OCI-M1 (cell line): ENCODE data around the gene SFSWAP.

Experiments used
- DNase-seq: peaks from one replicate; lab custom pipeline; 2025; lab: John Stamatoyannopoulos, UW

SFSWAP gene

DNA sequence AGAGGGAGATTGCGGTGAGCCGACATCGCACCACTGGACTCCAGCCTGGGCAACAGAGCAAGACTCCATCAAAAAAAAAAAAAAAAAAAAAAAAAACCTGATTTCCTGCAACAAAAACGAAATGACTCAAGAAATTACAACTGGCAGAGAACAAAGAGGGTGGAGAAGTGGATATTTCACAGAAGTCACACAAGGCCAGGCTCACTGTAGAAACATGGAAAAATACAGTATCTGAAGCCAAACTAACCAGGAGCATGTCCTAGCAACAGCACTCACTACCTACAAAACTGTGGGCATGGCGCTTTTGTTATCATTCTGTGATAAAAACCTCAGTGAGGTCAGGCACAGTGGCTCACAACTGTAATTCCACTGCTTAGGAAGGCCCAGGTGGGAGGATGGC is 105.6 kb downstream of the SFSWAP start:
- no peak for DNase-seq

DNA sequence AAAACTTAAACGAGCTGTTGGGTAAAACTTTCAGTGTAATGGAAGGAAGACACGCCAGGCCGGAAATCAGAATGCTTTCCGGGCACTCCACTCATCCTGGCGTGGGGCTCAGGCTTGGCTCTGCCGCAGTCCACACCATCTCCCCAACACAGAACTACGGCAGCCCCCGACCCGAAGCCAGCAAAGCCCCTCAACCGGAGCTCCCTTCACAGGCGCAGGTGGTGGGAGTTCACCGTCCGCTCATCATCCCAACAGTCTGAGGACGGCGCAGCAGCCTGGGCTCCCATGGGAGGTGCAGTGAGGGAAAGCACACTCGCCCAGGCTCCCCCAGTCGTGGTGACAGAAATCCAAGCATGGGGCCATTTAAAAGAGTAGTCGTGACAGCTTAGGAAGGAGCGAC is 106.4 kb downstream of the SFSWAP start:
- DNase-seq, result no peak

DNA sequence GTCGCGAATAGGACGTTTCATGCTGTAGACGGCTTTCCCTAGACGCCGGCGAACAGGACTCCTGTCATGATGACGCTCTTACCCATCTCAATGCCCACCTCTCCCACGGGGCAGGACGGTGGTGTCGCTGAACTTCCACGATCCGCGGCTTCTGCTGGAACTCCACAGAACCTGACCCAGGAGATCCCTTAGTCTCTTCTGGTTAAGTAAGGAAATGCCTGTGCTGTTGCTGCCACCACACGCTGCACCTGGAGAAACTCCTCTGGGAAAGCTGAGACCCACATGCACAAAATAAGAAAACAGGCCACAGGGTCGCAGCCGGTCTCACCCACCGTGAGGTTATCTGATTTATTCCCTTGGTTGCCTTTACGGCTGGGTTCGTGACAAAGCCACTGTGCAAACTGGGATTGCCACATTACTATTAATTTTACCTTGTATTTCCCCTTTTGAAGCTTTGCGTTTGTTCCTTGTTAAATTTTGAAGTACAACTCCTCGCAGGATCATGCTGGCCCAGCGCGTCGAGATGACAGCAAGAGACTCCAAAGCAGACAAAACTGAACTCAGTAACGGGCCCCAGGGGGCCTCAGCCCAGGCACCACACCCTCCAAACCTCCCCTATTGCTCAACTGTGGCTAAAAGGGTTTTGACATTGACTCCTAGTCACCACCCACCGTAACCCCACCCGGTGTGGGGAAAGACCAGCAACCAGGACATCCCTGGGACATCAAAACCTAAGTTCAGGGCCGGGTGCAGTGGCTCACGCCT is 108.1 kb downstream of the SFSWAP start:
- DNase-seq, result no peak

DNA sequence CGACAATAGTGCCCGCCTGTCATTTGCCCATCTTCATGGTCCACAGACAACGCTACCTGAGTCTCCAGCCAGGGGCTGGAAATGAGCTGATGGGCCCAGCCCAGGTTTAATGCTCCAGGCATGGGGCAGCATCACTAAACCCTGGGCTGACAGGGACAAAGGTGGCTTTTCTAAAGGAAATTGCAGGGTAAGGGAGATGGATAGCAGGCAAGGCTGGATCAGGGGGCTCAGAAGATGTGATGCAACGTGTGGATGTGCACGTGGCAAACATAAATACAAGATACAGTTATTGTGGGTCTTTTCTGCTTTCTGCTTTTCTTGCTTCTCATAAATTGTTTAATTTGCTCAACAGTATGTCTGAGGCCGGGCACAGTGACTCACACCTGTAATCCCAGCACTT is 113.6 kb downstream of the SFSWAP start:
- DNase-seq, result no peak

DNA sequence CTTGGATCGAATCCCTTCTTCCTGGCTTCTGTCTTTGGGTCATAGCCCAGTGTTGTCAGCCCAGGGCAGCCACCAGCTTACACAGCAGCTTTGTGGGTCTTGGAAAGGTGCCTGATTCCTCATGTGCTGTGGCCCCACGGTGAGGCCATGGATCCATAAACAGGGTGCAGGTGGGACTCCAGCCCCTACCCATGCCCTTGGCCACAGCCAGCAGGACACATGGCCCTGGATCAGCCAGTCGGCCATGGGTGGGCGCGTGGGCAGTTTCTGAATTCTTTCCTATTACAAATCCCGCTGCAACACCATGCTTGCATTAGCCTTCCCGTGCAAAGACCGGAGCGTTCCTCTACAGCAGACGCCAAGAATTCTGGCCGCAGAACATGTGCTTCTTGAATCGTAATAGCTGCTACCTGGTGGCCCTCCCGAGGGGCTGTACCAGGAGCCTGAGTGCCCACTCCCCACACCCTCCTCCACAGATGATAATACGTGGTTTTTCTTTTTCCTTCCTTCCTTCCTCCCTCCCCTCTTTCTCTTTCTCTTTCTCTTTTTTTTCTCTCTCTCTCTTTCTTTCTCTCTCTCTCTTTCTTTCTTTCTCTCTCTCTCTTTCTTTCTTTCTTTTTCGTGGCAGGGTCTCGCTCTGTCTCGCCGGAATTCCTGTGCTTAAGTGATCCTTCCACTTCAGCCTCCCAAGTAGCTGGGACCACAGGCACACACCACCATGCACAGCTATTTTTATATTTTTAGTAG is 114.4 kb downstream of the SFSWAP start:
- no peak for DNase-seq

DNA sequence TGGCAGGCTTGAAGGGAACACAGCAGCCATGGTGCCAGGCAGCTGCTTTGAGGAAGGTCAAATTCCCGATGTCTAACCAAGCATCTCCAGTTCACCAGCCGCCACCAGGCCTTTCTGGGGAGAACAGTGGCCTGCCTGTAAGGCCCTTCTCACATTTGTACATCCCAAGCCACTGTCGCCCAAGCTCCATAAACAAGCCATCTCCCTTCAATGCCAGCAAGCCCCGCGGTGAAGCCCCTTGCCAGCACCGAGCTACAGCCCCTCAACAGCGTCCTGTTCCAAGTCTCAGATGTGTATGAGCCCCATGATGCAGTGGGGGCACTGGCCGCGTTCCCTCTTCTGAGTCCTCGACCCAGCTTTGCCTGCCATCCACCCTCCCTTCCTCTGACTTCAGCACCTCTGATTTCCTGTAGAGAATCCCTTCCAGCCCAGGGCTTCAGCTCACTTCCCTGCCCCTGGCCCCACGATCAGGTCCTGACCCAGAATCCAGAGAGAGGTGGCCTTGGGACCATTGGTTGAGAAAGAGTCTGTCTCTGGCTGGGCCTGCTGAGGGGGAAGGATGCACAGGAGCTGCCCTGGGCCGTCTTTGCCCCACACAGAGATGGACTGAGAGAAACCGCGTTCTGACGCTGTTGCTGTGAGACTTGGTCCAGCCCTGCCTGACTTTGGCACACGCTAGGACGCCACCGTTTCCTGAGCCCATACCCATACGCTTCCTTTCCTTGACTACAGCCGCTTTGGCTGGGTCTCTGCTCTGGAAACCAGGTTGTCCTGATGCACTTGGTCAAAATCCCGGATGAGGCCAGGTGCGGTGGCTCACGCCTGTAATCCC is 115.4 kb downstream of the SFSWAP start:
- DNase-seq, result no peak

DNA sequence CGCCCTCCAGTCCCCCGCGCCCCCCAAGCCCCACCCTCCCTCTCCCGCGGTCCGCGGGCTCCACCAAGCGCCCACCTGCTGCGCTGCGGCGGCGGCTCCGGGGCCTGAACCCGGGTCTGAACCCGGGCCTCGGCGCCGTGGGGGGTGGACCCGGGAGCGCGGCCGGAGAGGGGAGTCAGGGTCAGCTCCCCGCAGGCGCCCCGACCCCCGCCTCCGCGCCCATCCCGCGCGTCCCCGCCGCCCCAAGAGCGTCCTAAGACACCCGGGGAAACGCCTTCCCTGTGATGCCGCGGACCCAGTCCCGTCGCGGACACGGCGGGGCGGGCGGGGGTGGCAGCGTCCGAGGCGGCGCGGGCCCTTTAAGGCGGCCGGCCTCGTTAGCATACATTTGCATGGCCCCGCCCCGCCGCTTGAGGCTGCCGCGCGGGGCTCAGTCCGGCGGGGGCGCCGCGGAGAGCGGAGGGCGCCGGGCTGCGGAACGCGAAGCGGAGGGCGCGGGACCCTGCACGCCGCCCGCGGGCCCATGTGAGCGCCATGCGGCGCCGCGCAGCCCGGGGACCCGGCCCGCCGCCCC is 117.2 kb downstream of the SFSWAP start, which contains the start of gene MMP17:
Gene MMP17 (plus strand): TSS at position 433 of the 574 bp plus-strand sequence. CDS start 102 bp downstream, at position 535.
- peak; percentile 25 for DNase-seq

DNA sequence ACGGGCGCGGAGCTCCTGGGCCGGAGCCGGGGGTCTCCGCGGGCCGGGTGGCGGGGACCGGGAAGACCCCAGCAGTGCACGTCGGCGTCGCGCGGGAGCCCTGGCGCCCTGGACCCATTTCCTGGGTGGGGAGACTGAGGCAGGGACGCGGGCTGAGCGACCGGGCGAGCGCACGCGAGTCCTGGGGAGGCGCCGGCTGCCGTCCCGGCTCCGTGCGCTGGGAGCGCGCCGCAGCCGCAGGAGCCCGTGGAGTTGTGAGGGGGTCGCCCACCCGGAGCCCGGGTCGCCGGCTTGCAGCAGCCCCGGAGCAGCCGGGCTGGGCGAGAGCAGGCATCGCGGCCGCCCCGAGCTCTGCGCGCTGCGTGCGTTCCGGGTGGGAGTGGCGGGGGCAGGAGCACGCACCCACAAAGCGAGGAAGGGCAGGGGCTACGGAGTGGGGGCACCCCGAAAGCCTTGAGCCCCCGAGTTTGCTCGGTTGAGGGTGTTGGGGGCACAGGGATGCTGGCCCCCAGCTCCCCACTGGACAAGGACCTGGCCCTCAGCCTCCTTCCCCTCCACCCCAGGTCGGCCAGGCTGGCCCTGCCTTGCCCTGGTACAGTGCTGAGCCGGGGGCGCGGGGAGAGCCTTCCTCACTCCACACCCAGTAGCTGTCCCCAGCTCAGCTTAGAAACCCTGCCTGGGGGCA is 117.9 kb downstream of the SFSWAP start:
- no peak for DNase-seq

DNA sequence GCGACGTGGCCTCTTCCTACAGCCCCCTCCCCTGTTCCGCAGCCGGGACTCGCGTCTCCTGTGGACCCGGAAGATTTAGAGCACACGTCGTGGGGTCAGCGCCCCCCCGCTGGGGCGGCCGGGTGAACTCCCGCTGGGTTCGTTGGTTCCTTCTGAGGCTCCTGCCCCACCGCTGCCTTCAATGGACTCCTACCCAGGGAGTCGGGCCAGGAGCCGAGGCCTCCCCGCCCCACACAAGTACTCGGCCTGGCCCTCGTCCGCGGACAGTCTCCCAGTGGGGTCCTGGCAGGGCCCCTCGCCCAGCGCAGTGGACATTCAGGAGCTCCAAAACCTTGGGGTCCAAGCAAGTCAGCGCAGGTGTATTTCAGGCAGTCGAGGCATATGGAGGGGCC is 118.5 kb downstream of the SFSWAP start:
- DNase-seq, result peak; percentile 23

DNA sequence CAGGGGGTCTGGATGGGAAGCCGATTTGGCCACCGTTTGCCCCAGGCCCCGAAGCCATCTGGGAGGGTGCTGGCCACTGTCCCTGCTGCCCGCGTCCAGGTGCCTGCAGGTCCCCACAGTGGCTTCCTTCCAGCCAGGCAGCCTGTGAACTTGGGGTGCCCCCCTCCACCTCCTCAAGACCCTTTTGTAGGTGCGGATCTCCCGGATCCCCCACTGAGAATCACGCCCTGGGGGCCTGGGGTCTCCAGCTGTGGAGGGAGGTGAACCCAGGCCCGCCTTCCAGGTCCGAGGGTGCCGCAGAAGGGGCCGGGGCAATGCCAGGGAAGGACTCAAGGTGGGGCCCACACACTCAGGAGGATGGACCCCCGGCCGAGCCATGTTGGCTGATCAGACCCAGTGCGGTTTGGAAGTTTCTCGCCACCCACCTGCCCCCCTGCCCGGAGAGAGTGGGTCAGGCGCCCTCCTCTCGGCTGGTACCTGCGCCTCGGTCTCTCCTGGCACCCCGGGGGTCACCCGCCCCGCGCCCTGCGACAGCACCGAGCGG is 119.0 kb downstream of the SFSWAP start:
- DNase-seq, result no peak

DNA sequence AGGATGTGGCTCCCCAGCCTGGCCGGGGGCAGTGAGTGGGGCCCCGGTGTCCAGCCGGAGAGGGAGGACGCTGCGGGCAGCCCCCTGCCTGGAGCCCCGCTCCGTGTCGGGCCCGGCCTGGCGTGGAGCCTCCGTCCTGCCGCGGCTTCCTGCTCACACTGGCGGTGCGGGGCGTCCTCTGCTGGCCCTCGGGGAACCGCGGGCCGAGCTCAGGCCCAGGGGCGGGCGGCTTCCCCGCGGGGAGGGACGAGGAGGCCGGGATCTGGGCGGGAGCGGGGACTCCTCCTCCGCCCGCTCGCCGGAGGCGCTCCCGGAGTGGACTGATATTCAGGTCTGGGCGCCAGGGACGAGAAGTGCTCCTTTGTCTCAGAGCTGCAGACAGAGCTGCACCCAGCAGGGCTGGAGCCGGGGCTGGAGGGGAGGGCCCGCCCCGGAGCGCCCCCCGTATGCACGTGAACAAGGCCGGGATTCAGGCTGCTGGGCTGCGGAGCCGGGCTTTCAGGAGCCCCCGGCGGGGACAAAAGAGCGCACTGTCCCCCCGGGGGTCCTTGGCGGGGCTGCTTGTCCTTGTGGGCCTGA is 119.5 kb downstream of the SFSWAP start:
- DNase-seq, result peak; percentile 88

DNA sequence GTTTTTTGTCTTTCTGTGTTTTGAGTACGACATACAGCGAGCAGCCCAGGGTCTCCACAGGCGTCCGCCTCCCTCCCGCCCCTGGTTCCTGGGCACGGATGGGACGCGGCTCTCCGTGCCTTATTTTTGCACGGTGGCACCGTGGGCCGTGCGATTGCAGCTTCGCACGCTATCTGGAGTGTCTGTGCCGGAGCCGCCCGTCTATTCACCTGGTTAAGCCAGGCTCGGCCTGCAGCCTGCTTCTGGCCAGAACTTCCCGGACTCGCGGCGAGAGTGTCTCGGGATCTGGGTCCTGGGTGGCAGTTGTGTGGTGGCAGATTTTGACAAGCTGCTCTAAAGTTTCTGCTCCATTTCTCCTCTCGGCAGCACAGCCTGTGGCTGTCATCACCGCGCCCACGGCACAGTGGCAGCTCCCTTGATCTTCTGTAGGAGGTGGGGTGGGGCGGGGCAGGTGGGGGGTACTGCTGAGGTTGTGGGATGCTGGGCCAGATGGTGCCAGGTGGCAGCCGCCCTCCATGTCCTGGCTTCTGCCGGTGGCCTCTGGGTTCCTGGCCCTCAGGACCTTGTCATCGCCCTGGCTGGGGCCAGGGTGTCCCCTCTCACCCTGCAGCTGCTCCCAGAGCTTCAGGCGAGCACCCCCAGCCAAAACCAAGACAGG is 120.2 kb downstream of the SFSWAP start:
- DNase-seq, result peak; percentile 50

DNA sequence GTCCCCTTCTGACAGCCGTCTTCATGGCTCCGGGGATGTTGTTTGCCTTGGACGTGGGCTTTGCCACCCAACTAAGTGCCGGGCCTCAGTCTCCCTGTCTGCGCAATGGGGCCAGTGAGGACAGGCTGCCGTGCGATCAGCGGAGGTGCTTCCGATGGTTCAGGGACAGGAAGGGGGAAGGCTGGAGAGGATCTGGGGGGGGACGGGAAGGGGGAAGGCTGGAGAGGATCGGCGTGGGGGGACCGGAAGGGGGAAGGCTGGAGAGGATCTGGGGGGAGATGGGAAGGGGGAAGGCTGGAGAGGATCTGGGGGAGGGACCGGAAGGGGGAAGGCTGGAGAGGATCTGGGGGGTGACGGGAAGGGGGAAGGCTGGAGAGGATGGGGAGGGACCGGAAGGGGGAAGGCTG is 120.7 kb downstream of the SFSWAP start:
- no peak for DNase-seq

DNA sequence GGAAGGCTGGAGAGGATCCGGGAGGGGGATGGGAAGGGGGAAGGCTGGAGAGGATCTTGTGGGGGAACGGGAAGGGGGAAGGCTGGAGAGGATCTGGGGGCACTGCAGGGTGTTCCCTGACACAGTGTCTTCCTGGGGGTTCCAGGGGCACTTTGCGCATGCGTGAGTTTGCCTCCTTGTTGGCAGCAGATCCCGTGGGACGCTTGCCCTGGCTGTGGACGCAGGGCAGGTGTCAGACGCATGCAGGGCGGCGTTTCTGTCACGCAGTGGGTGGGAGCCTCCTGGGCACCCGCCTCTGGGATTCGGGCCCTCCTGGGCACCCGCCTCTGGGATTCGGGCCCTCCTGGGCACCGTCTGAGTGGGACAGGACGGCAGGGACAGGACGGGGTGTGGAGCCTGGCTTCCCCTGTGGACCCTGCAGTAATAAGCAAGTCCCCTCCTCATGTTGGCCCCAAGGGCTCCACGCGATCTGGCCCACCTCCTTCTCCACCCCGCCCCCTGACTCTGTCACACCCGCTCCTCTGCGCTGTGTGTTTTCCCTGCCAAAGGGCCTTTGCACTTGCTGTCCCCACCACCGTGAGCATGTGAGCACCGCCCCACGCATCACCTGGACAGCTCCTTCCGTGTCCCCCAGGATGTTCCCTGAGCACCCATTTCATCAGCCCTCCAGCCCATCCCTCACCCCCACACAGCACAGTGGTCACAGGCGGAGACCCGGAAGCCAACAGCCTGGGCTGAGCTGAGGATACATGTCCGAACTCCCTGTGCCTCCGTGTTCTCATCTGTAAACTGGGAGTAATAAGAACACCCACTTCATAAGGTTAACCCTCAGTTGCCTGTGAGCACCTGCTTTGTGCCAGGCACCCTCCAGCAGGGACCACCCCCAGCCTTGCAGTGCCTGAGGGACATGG is 121.7 kb downstream of the SFSWAP start:
- DNase-seq, result no peak

DNA sequence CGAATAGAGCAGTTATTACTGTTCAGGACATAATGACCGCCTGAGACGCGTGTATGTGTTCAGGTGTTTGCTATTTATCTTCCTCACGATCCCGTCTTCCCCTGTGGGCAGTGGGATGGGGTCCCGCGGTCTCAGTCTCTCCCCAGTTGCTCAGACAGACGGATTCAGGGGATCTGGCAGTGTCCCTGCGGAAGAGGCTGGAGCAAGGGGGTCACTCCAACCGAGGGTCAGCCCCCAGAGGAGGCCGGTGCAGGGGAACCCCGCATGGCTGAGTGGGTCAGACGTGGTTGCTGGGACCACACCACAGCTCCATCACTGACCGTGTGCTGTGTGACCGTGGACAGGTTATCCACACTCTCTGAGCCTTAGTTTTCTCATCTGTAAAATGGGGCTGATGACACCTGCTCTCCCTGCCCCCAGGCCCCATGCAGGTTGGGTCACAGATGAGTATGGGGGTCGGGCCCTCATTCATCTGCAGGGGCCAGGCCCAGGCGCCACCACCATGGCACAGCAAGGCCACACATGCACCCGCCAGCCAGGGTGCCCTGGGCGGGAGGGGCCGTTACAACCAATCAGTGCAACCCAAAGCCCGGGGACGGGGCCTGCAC is 122.5 kb downstream of the SFSWAP start:
- DNase-seq, result no peak

DNA sequence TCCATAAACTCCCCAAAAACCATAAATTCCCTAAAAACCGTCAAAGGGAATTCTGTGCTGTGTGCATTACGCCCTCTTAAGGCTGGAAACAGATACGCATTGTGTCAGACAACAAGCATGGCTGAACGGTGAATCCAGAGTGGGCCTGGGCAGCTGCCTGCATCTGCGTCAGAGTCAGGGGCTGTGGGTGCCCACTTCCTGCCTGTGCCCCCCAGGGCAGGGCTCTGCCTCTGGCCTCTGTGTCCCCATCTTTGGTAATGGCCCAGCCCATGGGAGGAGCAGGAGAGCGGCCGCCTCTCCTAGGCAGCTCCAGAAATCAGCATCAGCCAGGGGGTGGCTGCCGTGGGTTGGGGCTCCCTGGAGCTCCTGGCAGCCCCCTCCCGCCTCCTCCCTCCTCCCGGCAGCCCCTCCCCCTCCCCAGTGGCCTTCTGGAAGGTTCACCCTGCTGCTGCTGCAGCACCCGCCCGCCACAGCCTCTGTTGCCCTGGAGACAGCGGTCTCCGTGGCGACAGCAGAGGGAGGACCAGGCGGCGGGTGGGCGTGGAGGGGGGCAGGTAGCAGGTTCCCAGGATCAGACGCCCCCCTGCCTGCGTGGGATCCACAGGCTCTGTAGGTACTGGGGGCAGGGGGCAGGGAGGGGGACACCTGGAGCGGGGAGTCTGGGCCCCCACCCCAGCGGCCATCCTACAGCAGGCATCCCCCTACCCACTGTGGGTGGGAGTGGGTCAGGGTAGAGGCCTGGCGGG is 123.2 kb downstream of the SFSWAP start:
- DNase-seq, result peak; percentile 13

DNA sequence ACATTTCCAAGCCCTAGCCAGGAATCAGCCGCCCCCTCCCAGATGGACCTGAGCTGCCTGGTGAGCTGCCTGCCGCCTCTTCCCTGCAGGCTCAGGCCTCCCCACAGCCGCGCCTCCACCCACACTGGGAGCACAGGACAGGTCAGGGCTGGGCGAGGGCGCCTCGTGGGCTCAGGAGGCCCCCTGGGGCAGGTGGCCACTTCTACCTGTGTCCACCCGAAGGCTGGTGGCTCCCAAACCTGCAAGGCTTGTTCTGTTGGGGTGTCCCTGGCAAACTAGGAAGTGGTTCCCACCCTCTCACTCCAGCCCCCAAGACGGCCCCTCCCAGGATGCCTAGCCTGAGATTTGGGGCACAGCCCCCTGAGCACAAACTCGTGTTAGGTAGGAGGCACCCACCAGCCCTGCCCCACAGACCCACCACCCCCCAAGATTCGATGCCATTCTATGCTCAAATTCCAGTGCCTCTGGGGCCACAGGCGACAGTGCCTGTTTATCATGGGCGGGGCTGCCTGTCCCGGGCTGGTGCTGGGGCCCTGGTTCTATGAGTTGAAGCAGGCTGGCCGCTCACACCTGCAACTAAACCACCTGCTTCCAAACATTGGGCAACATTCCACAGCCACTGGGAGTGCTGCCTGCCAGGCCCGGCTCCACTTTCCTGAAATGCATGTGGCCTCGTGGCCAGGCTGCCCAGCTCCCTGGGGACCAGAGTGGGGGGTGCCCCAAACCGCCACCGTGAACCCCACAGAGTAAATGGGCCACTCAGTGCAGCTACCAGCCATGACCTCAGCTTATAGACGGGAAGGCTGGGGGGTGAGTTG is 124.1 kb downstream of the SFSWAP start:
- DNase-seq, result no peak
